NT2/D1 (cell line): ENCODE data around the gene XIRP2.

Source experiments
- SUZ12 ChIP-seq: IDR thresholded peaks from 2 replicates; pipeline ENCODE4 v1.6.1; 2011; ENCODE audit not compliant: insufficient read length, insufficient read depth; ENCODE audit errors: extremely low read depth
- YY1 ChIP-seq: IDR thresholded peaks from 2 replicates; pipeline ENCODE4 v1.6.1; 2011; ENCODE audit not compliant: insufficient read length, insufficient read depth

DNA sequence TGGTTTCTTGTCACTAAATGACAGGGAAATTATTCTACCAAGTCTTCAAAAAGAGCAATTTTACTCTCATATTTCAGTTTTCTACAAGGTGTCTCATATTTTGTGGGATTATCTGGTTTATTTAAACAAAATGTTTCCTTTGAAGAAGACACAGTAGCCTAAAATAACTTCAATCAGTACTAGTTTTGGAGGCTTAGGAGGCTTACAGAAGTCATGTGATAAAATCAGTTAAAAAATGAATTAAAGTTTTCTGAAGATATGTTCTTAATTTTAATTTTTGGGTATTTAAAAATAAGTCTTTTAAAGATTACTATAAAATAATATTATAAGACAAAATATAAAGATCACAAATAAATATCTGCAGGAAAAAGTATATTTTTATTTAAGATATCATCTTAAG lies 95.9 kb downstream of the XIRP2 start:
- TF ChIP-seq YY1 (no peak), SUZ12 (no peak)
